ENCODE results near the gene LRBA. TPM values are rescaled to one million over a fixed set of nuclear protein-coding genes. Genes with fewer than 3 reads are reported as not detected.

LRBA gene
- total RNA-seq, 1 experiment from 2014 or later = 55.3 TPM

DNA sequence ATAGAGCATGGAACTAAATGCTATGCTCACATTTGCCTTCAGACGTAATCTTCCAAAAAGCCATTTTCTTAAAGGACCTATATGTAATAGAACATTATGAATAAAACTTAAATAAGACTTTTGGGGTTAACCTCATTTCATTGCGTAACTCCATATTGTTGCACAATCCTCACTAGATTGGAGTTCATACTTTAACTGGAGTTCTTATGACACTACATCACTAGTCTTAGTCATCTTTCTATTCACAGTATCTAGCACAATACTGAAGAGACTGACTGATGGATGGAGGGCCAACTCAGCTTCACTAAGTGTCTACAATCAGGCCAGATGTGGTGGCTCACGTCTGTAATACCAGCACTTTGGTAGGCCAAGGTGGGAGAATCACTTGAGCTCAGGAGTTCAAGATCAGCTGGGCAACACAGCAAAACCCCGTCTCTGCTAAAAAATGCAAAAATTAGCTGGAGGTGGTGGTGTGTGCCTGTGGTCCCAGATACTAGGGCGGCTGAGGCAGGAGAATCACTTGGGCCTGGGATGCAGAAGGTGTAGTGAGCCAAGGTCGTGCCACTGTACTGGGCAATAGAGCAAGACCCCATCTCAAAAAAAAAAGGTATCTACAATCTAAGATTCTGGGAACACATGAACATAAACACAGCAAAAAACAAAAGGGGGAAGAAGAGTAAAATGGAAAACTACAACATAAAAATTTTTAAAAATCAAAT is 513.9 kb downstream of the LRBA start:
- H2AK5ac ChIP-seq (ENCODE audit: insufficient read length, low read length) = no peak overlapping the region
- no peak overlapping the region for H3K4me3 Mint-ChIP-seq
- no peak overlapping the region for H2BK15ac ChIP-seq (ENCODE audit: low read depth, low read length)
- no CpG with 5 or more reads among the region's 6 CpGs for WGBS (ENCODE audit: extremely low coverage, insufficient read length, low lambda C conversion rate)
- H3K4me1 Mint-ChIP-seq = no peaks in the 10 kb centered on the region
- H2BK120ac ChIP-seq (ENCODE audit: low read depth, low read length, poor library complexity, severe bottlenecking) = no peak overlapping the region
- no peaks in the 10 kb centered on the region for H3K27me3 ChIP-seq (ENCODE audit: insufficient read depth, low read length)
- no peak overlapping the region for H2BK12ac ChIP-seq (ENCODE audit: insufficient read length, low read depth, low read length)
- no peak overlapping the region for H3K27ac ChIP-seq (ENCODE audit: insufficient read length, low read depth, low read length)
- no peak overlapping the region for H3K27ac Mint-ChIP-seq
- H3K9me3 Mint-ChIP-seq = peaks cover 22 to 31% of the 10 kb centered on the region in 2 experiments
- H4K8ac ChIP-seq (replicated peaks; ENCODE audit: insufficient read length, low read depth, low read length) = no peak overlapping the region
- H4K5ac ChIP-seq (ENCODE audit: insufficient read length, low read depth, low read length) = no peak overlapping the region
- no peaks in the 10 kb centered on the region for H3K4me1 ChIP-seq (ENCODE audit: insufficient read depth, low read length)
- TF ChIP-seq, protein P1, sequence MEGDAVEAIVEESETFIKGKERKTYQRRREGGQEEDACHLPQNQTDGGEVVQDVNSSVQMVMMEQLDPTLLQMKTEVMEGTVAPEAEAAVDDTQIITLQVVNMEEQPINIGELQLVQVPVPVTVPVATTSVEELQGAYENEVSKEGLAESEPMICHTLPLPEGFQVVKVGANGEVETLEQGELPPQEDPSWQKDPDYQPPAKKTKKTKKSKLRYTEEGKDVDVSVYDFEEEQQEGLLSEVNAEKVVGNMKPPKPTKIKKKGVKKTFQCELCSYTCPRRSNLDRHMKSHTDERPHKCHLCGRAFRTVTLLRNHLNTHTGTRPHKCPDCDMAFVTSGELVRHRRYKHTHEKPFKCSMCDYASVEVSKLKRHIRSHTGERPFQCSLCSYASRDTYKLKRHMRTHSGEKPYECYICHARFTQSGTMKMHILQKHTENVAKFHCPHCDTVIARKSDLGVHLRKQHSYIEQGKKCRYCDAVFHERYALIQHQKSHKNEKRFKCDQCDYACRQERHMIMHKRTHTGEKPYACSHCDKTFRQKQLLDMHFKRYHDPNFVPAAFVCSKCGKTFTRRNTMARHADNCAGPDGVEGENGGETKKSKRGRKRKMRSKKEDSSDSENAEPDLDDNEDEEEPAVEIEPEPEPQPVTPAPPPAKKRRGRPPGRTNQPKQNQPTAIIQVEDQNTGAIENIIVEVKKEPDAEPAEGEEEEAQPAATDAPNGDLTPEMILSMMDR (conservative IDR thresholded peaks at IDR 0.05) = no peak
- H3K79me2 ChIP-seq (ENCODE audit: insufficient read depth, low read length) = no peaks in the 10 kb centered on the region
- no peak overlapping the region for H3K14ac ChIP-seq (ENCODE audit: insufficient read depth, low read length)
- peaks cover 21 to 36% (median 24%) of the 10 kb centered on the region in 3 experiments for H3K36me3 Mint-ChIP-seq (ENCODE audit: insufficient read depth in 1 of 3, low read depth in 3 of 3)
- no peak overlapping the region for H3K9ac ChIP-seq (ENCODE audit: extremely low read depth, insufficient read length, low read length)
- H3K23ac ChIP-seq (ENCODE audit: insufficient read length, low read depth, low read length) = no peak overlapping the region
- H3K56ac ChIP-seq (ENCODE audit: insufficient read length, low read depth, low read length) = no peak overlapping the region
- H2AFZ ChIP-seq (ENCODE audit: low read length) = no peak overlapping the region
- no peaks in the 10 kb centered on the region for H3K23me2 ChIP-seq (ENCODE audit: insufficient read length, low read depth, low read length, poor library complexity, severe bottlenecking)
- no peak overlapping the region for H3K18ac ChIP-seq (ENCODE audit: insufficient read length, low read depth, low read length)
- DNase-seq = no peak
- H3K9me3 ChIP-seq (ENCODE audit: control insufficient read depth, low read depth, low read length) = no peaks in the 10 kb centered on the region
- no peak overlapping the region for H3K4me2 ChIP-seq (ENCODE audit: insufficient read depth, insufficient read length, low read length)
- no peaks in the 10 kb centered on the region for H3K79me1 ChIP-seq (ENCODE audit: insufficient read depth, low read depth, low read length, poor library complexity, severe bottlenecking)
- H4K20me1 ChIP-seq (ENCODE audit: control insufficient read depth, insufficient read depth, insufficient read length) = no peaks in the 10 kb centered on the region
- H2BK20ac ChIP-seq (ENCODE audit: low read depth, low read length, poor library complexity, severe bottlenecking) = no peak overlapping the region
- H2BK5ac ChIP-seq (ENCODE audit: insufficient read length, low read length) = no peak overlapping the region
- H4K91ac ChIP-seq (ENCODE audit: insufficient read length, low read depth, low read length) = no peak overlapping the region
- H3K4ac ChIP-seq (ENCODE audit: low read depth, low read length) = no peak overlapping the region
- no peak overlapping the region for H3T11ph ChIP-seq (ENCODE audit: low read length)
- no peaks in the 10 kb centered on the region for H3K27me3 Mint-ChIP-seq (ENCODE audit: low read depth)
